ENCODE results near the gene BAIAP3. TPM values are rescaled to one million over a fixed set of nuclear protein-coding genes. Genes with fewer than 3 reads are reported as not detected.

The BAIAP3 gene
- total and polyA plus RNA-seq, 2 of the 8 experiments (the other 6 are each of a cell fraction or from before 2014, with no cell fraction given) = 2.9 to 6.8 TPM

DNA sequence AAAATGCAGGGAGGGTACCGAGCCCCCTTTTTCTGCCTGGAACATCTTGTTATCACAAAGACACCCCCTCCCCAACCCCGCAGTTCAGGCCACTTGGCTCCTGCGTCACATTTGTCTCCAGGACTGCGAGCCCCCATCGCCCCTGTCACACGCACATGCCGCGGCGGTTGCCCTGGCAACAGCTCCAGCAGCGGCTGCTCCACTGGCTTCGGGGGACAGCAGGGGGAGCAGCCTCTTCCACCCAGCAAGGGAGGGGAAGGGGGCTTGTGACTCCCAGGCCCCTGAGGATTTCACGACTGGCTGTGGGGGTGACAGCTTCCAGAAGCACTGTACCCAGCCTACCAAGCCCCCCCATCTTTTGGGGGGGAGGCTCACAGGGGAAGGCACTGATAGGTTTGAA is 2.6 kb downstream of the BAIAP3 start:
- Histone ChIP-seq H3K23me2 (ENCODE audit: low read depth, low read length) (peaks cover 13% of the 10 kb centered on the region; the same call in 1 of the 2 replicates), H3K79me2 (ENCODE audit: control insufficient read depth in 1 of 2, insufficient read depth in 2 of 2, low read length in 2 of 2) (no peaks in the 10 kb centered on the region), H4K5ac (ENCODE audit: insufficient read length, low read depth, low read length) (no peak overlapping the region), H3K4me2 (ENCODE audit: insufficient read depth in 1 of 2, low read depth in 2 of 2, low read length in 2 of 2) (no peak overlapping the region), H3K4ac (replicated peaks; ENCODE audit: insufficient read length, low read depth, low read length) (no peak overlapping the region), H2BK20ac (ENCODE audit: low read length) (no peak overlapping the region), H2AFZ (ENCODE audit: low read length) (no peak overlapping the region), H3K79me1 (ENCODE audit: low read depth, low read length) (no peaks in the 10 kb centered on the region), H3K56ac (replicated peaks; ENCODE audit: insufficient read length, low read depth, low read length) (no peak overlapping the region), H4K91ac (replicated peaks; ENCODE audit: insufficient read length, low read length) (no peak overlapping the region), H3K27ac (ENCODE audit: low read depth, low read length) (no peak overlapping the region), H2AK5ac (ENCODE audit: low read depth, low read length) (no peak overlapping the region), H3K9ac (replicated peaks in 1 of 4; ENCODE audit: extremely low read depth in 1 of 4, low read depth in 3 of 4, low read length in 3 of 4) (no peak overlapping the region), H3K27me3 (replicated peaks in 1 of 4; ENCODE audit: control insufficient read depth in 3 of 4, extremely low read depth in 1 of 4, insufficient read depth in 3 of 4, low read length in 3 of 4) (peaks cover 19 to 53% (median 40%) of the 10 kb centered on the region in 4 experiments), H3K36me3 (ENCODE audit: control insufficient read depth in 2 of 4, insufficient read depth in 4 of 4, low read length in 3 of 4) (no peaks in the 10 kb centered on the region), H3K4me1 (replicated peaks in 1 of 4; ENCODE audit: control insufficient read depth in 3 of 4, insufficient read depth in 4 of 4, low read length in 3 of 4) (peaks cover 0 to 15% (median 13%) of the 10 kb centered on the region in 4 experiments; a peak in 4 of 7 replicates), H3K9me3 (ENCODE audit: insufficient read depth in 2 of 2, low read depth in 1 of 2, low read length in 1 of 2) (no peaks in the 10 kb centered on the region), H3K14ac (ENCODE audit: insufficient read length) (no peak overlapping the region), H3K4me3 (ENCODE audit: extremely low read depth in 1 of 4, insufficient read depth in 2 of 4, low read depth in 3 of 4, low read length in 4 of 4) (no peak overlapping the region), H2BK5ac (ENCODE audit: low read depth, low read length) (no peak overlapping the region), H2BK120ac (replicated peaks; ENCODE audit: low read depth, low read length) (no peak overlapping the region), H4K20me1 (replicated peaks in 1 of 2; ENCODE audit: control insufficient read depth in 1 of 2, insufficient read depth in 2 of 2, low read length in 2 of 2) (peaks cover 7 to 21% of the 10 kb centered on the region in 2 experiments), H3K23ac (ENCODE audit: insufficient read length) (no peak overlapping the region), H3K18ac (ENCODE audit: extremely low read depth, low read length) (no peak overlapping the region), H2BK15ac (ENCODE audit: low read length) (no peak overlapping the region), H4K8ac (ENCODE audit: extremely low read depth, insufficient read depth, low read length) (peak overlapping the region; percentile 89; the same call in 1 of the 2 replicates), H2BK12ac (ENCODE audit: low read depth, low read length) (no peak overlapping the region)
- TF ChIP-seq SP4 (IDR thresholded peaks at IDR 0.05; ENCODE audit: low read length) = no peak
- TF ChIP-seq, protein P1, sequence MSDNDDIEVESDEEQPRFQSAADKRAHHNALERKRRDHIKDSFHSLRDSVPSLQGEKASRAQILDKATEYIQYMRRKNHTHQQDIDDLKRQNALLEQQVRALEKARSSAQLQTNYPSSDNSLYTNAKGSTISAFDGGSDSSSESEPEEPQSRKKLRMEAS (IDR thresholded peaks at IDR 0.05) = 0 out of 2 replicates have a peak, but pooled peaks have one; percentile 27
- TF ChIP-seq, protein P2, sequence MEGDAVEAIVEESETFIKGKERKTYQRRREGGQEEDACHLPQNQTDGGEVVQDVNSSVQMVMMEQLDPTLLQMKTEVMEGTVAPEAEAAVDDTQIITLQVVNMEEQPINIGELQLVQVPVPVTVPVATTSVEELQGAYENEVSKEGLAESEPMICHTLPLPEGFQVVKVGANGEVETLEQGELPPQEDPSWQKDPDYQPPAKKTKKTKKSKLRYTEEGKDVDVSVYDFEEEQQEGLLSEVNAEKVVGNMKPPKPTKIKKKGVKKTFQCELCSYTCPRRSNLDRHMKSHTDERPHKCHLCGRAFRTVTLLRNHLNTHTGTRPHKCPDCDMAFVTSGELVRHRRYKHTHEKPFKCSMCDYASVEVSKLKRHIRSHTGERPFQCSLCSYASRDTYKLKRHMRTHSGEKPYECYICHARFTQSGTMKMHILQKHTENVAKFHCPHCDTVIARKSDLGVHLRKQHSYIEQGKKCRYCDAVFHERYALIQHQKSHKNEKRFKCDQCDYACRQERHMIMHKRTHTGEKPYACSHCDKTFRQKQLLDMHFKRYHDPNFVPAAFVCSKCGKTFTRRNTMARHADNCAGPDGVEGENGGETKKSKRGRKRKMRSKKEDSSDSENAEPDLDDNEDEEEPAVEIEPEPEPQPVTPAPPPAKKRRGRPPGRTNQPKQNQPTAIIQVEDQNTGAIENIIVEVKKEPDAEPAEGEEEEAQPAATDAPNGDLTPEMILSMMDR (IDR thresholded peaks at IDR 0.05; ENCODE audit: control extremely low read depth in 1 of 3, insufficient read depth in 1 of 3, low read depth in 1 of 3, low read length in 3 of 3) = peak in 1 of 3 experiments; percentile 22; a peak in 1 of 4 replicates
- 0 out of 4 replicates have a peak, but pooled peaks of 1 of the 2 experiments have one; percentile 51 for TF ChIP-seq SIN3A (conservative IDR thresholded peaks at IDR 0.05 in 1 of 2, IDR thresholded peaks at IDR 0.05 in 1 of 2; ENCODE audit: low read depth in 1 of 2, low read length in 2 of 2)
- TF ChIP-seq EZH2 (IDR thresholded peaks at IDR 0.05; ENCODE audit: low read depth, low read length, severe bottlenecking) = no peak
- CTCF ChIA-PET (ENCODE audit: partially characterized antibody) = interaction anchor here (0.6 to 5.2 kb wide), 10 partner anchors 9 to 520 kb away, joined by 3 to 43 read pairs (median 4); no protein-coding TSS in a partner anchor
- no peak for FAIRE-seq
- no peak for DNase-seq (ENCODE audit: low read depth in 1 of 2, low spot score in 2 of 2)
- POLR2A ChIA-PET (ENCODE audit: partially characterized antibody) = interaction anchor here (1.0 to 2.6 kb wide), 7 partner anchors 12 to 175 kb away, joined by 3 to 13 read pairs (median 4); no protein-coding TSS in a partner anchor
- WGBS, 2 experiments (ENCODE audit: extremely low coverage in 1 of 2, insufficient coverage in 1 of 2, insufficient read length in 1 of 2, insufficient replicate concordance in 2 of 2, low coverage in 1 of 2, low lambda C conversion rate in 2 of 2, missing lambda C conversion rate in 1 of 2) = 39% methylated on average over 8 of the region's 12 CpGs; no CpG with 5 or more reads in 1 of the 2 experiments
